ENCODE measurements around the gene CPEB1. TPM values are rescaled to one million over a fixed set of nuclear protein-coding genes. Genes with fewer than 3 reads are reported as not detected.
"Not testable (repeated sequence)": the region's sequence is repeated elsewhere in the genome, so short reads cannot be mapped to it uniquely, and the experiment has no call there.

CPEB1 gene
- total RNA-seq, 1 donor from 2014 or later: 1.3 TPM

DNA sequence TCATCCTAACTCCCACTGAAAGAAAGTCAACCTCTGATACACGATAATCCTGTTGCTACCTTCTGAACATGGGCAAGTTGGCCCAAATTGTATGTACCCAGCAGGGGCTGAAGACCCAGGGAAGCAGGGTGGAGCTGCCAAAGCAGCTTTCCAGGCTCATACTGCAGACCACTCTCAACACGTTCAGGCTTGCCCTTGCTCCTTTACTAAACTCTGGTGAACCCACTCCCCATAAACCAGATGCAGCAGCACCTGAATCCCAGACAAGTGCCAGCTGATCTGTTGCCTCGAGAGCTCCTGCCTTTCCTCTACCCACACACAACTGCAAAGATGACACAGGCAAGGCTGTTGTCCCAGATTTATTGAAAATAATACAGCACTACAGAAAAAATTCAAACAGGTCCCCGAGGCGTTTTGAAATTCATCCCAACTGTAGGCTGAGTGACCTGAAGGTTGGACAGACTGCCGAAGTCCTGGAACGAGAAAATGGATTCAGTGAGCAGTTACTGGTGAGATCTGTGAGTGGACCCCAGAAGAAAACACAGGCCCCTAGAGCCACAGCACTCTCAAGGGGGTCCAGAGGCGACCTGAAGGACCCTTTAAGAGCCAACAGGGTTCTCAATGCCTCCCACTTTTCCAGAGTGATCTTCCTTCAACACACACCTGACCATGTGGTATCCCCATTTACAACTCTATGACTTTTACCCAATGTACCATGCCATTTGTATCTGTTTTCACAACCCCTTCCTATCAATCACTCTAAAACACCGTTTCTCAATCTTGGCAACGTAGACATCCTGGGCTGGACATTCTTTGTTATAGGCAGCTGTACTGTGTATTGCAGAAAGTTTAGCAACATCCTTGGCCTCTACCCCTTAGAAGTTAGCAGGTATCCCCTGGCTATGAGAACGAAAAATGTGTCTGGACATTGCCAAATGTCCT is 110.5 kb downstream of the CPEB1 start:
- intact Hi-C loops (cut with DNase I): no loop called here
- ATAC-seq (ENCODE audit: poor library complexity) (no peak), DNase-seq (no peak)

DNA sequence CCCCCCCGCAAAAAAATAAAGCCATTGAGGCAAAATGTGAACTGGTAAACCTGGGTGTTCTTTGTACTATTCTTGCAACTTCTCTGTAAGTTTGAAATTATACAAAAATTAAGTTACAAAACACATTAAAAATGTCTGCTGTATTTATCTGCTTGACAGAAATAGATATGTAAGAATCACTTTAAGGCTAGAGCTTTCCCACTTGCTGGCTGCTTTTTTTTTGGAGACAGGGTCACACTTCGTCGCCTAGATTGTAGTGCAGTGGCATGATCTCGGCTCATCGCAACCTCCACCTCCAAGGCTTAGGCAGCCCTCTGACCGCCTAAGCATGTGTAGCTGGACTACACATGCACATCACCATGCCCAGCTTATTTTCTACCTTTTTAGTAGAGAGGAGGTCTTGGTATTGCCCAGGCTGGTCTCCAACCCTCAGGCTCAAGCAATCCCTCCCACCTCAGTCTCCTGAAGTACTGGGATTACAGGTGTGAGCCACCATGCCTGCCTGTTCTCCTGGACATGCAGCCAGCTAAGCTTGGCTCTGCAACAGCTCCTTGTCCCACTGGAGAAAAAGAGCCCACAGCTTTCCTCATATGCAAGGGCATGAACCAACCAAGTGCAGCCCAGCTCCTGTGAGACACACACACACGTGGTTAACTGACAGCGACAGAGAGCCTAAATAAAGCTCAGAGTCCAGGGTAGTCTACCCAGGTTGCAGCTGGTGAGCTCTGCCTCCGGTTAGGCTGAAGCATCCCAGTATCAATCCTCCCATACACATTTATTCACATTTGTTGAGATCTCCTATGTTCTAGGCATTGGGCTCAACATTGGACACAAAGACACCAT is 111.4 kb downstream of the CPEB1 start:
- ATAC-seq (ENCODE audit: poor library complexity) (no peak), DNase-seq (no peak)
- intact Hi-C loops (cut with DNase I): no loop called here

DNA sequence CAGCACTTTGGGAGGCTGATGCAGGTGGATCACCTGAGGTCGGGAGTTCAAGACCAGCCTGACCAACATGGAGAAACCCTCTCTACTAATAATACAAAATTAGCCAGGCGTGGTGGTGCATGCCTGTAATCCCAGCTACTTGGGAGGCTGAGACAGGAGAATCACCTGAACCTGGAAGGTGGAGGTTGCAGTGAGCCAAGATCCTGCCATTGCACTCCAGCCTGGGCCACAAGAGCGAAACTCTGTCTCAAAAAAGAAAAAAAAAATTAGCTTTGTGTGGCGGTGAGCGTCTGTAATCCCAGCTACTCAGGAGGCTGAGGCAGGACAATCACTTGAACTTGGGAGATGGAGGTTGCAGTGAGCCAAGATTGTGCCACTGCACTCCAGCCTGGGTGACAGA is 112.0 kb downstream of the CPEB1 start:
- DNase-seq; intact Hi-C loops (cut with DNase I); ATAC-seq (ENCODE audit: poor library complexity): not testable (repeated sequence)

DNA sequence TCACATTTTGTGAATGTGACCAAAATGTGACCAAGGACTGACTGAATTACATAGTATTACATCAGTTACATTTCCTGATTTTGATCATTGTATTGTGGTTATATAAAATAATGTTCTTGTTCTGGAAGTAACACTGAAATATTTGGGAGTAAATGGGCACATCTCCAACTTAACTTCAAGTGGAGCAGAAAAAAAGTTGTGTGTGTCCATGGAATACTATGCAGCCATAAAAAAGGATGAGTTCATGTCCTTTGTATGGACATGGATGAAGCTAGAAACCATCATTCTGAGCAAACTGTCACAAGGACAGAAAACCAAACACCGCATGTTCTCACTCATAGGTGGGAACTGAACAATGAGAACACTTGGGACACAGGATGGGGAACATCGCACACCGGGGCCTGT is 112.7 kb downstream of the CPEB1 start:
- intact Hi-C loops (cut with DNase I); DNase-seq; ATAC-seq (ENCODE audit: poor library complexity): not testable (repeated sequence)

DNA sequence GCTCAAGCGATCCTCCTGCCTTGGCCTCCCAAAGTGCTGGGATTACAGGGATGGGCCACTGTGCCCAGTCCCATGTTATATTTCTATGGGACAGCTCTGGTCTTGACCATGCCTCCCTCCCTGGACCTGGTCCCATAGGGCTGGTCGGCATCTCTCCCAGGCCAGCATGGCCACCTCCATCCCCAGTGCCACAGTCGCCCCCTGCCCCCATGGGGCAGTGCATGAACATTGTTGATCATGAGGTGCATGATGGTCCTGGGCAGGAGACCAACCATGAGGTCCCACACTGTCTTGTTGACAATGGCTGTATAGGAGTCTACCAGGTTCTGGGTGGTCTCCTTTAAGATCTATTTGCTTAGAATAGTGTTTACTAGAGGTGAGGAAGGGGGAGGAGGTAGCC is 113.4 kb downstream of the CPEB1 start:
- intact Hi-C loops (cut with DNase I): no loop called here
- no peak for DNase-seq
- no peak for ATAC-seq (ENCODE audit: poor library complexity)

DNA sequence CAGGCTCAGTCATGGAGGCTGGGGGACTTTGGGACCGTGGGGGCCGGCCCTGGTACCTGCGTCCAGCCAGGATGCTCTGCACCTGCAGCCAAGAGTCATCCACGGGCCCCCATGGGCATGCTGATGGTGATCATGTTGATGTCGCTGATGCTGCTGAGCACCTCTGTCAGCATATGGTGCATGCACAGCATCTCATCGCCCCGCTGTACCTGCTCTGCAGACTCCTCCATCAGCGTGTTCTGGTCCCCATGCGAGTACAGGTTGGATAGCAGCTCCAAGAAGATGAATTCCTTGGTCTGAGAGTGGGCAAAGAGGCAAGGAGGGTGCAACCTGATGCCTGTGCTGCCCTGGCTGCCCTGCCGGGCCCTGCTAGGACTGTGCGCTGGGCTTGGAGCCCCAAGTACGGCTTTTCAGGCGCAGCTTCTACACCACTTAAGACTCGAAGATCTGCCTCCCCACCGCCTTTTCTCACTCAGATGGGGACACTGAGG is 114.1 kb downstream of the CPEB1 start:
- DNase-seq: no peak
- ATAC-seq (ENCODE audit: poor library complexity): no peak
- intact Hi-C loops (cut with DNase I): no loop called here

DNA sequence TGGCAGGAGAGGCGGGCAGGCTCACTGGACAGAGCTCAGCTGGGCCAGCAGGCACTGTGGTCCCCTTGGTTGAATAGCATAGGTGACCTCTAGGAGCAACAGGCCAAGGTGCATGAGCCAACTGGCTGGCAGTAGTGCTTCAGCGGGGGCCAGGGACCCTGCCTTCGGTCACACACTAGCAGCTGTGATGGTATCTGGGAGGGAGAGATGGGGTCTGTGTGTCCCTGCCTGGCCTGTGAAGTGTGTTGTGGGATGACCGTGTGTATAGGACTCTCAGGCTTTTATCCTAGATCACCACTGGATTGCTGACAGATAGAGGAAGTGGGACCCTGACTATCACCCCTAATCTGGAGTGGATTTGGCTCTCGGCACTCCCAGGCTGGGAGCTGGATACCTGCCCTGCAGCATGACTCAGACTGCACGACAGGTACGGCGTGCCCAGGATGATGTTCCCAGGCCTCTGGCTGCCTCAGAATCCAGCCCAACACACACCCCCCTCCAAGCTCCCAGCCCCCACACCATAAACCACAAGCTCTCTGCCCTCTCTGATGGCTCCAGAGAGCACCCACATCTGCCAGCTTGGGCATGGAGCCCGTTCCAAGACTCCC is 114.7 kb downstream of the CPEB1 start:
- DNase-seq (peak; percentile 42), ATAC-seq (ENCODE audit: poor library complexity) (no peak)
- intact Hi-C loops (cut with DNase I): no loop called here

DNA sequence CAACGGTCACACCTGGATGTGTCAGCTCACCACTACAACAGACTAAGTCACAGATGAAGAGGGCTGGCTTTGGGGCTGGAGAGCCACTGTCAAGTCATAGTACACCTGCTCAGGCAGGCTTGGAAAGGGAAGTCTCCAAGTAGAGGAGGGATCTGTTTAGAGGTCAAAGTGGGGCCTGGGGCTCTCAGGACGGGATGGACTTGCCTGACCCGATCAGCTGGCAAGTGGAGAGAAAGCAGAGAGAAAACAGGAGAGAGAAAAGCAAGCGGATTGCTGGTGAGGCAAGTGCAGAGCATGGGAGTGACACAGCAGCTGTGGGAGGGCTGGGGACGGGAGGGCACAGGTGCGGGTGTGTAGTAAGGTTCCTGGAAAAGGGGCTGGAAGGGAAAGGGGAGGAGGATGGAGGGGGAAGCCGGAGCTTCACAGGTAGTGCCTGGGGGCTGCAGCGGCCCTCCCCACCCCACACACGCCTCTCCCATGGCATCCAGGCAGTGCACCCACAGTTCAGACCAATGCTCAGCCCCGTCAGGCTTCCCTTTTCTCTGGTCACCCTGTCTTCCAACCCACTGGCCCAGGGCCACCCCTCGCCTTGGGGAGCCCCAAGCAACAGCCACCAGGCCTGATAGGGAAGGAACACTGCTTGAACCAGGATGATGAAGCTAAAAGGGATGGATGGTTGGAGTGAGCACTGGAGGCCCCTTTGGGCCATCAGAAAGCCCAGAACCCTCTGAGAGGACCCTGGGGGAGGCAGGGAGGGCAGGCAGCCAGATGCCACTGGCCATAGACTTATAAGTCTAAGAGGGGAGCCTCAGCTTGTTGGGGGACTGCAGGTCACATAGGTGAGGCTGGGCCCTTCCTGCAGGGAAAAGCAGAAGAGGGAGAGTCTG is 115.4 kb downstream of the CPEB1 start:
- DNase-seq: no peak
- intact Hi-C loops (cut with DNase I): no loop called here
- ATAC-seq (ENCODE audit: poor library complexity): no peak

DNA sequence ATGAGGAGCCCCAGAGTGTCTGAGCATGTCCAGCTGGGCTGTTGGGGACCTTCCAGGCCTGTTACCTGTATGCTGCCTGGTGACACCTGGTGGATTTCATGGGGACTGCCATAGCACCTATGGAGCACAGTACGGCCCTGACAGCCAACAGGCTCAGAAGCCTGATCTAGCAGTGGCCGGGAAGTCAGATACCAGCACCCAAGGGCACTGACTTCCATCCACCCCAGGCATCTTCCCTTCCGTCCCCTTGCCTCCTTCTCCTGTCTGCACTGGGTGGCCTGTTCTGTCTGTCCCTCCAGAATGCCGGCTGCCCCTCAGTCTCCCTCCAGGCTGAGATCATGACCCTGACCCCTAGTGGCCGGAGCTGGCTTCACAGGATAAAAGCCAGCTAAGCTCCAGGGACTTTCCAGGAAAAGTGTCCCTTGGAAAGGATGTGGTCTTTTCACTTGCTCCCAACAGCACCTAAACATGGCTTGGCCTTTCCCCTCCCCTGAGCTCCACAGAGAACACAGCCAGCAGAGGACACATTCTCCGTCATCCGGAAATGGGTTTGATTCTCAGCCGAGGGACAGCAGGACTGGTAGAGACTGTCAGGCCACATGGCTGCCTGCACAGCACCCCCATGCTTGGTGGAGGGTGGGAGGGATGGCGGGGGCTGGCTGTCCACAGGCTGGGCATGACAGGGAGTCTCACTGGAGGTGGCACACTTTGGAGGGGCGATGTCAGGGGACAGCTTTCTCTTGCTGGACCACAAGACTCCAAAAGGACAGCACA is 116.4 kb downstream of the CPEB1 start:
- intact Hi-C loops (cut with DNase I): no loop called here
- DNase-seq (peak; percentile 75), ATAC-seq (ENCODE audit: poor library complexity) (peak; percentile 92)

DNA sequence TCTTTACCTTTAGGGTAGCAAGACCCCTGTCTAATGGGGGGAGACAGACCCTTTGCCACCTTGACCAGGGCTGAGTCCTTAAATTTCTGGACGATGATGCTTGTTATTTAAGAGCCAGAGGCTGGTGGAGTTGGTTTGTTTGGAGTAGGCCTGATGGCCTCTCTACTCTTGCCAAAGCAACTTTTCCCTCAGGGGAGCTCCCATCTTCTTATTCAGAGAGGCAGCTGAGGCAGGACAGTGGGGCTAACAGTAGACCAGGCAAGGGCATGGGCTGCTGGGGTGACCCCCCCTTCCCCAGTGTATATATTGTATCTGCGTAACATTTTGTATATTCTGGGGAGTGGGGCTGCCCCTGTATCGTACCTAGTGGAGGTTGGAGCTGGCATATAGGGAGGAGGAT is 117.2 kb downstream of the CPEB1 start:
- intact Hi-C loops (cut with DNase I): no loop called here
- DNase-seq (no peak), ATAC-seq (ENCODE audit: poor library complexity) (no peak)

DNA sequence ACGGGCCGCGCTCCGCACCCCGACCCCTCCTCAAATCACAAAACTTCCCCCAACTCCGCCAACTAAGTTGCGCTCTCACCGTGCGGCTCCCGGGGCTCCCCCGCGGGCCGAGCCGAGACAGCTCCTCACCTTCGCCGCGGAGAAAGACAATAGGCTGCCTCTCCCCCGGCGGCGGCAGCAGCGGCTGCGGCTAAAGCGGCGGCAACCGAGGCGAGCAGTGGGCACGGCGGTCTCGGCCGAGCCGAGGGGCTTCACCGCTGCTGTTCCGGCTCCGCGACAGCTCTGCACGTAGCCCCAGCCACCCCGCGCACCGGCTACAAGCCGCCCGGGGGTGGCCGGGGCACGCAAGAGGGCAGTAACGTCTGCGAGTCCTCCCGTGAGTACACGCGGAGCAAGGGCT is 133.6 kb downstream of the CPEB1 start:
- ATAC-seq (ENCODE audit: poor library complexity); intact Hi-C loops (cut with DNase I); DNase-seq: not testable (repeated sequence)

DNA sequence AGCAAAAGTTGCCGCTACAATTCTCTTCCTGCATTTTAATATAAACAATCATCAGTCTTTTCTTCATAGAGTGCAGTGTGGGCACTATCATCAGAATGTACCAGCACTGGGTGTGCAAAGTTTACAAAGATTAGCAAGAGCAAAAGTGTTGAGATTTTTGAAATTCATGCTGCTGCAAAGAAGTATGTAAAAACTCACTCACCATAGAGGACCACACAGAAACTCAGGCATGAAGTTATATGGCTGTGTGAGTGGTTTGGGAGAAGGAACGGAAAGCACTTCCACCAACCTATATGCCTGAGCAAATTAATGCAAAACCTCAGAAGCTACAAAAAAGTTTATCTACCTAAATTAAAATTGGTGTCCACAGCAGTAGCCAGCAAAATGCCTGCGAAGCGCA is 139.5 kb downstream of the CPEB1 start:
- not testable (repeated sequence) for ATAC-seq (ENCODE audit: poor library complexity)

DNA sequence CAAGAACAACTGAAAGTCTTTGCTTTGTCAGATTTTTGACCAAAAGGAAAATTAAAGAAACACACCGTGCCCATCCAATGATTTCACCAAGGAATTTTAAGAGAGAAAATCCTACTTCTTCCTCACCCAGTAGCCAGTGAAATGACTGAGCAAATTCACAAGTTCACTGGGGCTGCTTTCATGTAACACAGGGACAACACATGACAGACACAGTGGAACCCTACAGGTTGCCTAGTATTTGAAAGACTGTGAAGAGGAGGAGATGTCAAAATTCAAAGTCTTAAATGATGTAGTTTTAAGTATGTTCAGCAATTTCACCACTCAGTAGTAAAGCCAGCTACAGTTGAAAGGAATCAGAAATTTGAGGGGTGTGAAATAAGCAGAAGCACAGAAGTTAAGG is 140.1 kb downstream of the CPEB1 start:
- intact Hi-C loops (cut with DNase I); DNase-seq; ATAC-seq (ENCODE audit: poor library complexity): not testable (repeated sequence)

More for the DNA sequence above, 139.5 kb downstream of the CPEB1 start:
- DNase-seq; intact Hi-C loops (cut with DNase I): not testable (repeated sequence)

DNA sequence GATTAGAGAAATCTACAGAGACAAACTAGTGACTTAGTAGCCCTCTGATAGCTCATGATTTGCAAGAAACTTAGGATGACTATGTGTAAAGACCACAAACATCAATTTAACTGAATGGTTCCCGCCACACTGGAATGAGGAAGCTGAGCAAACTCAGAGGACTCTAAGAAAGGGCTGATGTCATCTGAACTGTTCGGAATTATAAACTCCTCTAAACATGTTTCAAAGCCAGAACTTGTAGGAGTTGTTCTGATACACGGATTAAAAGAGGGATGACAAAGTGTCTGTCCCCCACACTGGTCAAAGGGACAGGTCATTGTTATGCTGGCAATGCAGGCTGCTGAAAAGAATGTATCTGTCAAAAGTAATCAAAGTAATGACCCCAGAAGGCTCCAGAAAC is 141.3 kb downstream of the CPEB1 start:
- ATAC-seq (ENCODE audit: poor library complexity); DNase-seq; intact Hi-C loops (cut with DNase I): not testable (repeated sequence)

DNA sequence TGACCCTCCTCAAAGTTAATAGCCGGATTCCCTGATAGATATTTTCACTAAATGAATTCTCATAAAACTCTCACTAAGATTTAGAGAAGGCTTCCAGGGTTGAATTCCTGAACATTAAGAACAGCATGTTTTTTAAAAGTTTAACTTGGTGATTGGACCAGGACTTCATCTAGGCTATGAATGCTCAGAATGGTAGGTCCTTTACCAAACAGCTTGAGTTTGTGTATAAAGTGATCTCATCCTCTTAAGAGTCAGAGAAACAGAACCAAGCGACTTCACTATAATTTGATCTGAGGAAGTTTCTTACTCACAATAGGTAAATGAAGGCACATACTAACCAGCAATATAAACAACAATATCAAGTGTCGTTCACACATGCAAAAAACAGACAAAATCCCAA is 143.1 kb downstream of the CPEB1 start:
- DNase-seq; intact Hi-C loops (cut with DNase I); ATAC-seq (ENCODE audit: poor library complexity): not testable (repeated sequence)

DNA sequence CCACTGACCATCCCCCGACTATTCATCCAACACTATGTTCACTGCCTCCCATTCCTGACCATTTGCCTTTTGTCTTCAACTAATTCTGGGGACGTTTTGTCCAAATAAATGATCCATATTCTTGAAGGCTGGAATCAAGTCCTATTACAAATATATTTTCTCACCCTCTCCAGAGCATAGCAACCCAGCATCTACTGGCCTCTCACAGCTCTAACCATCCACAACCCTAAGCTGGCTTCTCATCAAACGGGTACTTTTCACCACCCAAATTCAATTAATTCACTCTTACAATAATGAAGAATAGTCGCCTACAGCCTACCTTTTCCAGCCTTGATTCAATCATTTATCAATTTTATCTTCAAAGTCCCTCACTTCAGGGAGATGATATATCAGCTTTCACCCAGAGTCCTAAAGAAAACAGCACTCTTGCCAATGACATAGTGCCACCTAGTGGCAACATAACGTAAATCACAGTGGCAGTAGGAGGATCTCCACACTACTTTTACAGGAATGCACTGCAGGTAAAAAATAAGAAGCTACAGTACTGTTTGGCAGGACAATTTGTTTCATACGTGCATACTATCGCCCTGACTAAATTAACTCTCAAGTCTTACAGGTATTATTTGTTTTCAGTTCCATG is 144.3 kb downstream of the CPEB1 start:
- intact Hi-C loops (cut with DNase I); DNase-seq: not testable (repeated sequence)
- ATAC-seq (ENCODE audit: poor library complexity): peak; percentile 85

DNA sequence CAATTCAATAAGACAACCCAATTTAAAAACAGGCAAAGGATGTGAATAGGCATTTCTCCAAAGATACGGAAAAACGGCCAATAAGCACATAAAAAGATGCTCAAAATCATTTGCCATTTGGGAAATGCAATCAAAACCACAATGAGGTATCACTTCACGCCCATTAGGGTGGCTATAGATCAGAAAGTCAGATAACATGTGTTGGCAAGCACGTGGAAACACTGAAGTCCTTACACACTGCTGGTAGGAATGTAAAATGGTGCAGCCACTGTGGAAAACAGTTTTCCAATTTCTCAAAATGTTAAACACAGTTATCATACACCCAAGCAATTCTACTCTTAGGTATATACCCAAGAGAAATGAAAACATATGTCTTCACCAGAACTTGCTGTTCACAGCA is 146.4 kb downstream of the CPEB1 start:
- ATAC-seq (ENCODE audit: poor library complexity); DNase-seq; intact Hi-C loops (cut with DNase I): not testable (repeated sequence)
